ENCODE results near the gene DGKZ.

DGKZ gene

GRCh38 chr11:46393759-46394158, 46.5 kb downstream of the DGKZ start:
- Histone ChIP-seq H3K27ac (ENCODE audit: low read depth, low read length, poor library complexity, severe bottlenecking) (no peak overlapping the region), H4K20me1 (ENCODE audit: insufficient read depth, low read length) (no peaks in the 10 kb centered on the region), H2AFZ (ENCODE audit: low read length) (no peak overlapping the region), H3K4me1 (ENCODE audit: insufficient read depth, low read length, severe bottlenecking) (peaks cover 24% of the 10 kb centered on the region), H3K4me2 (ENCODE audit: low read length) (no peak overlapping the region), H3K79me2 (ENCODE audit: insufficient read depth, low read length) (no peaks in the 10 kb centered on the region), H3K4me3 (ENCODE audit: low read depth, low read length, poor library complexity, severe bottlenecking) (no peak overlapping the region), H3F3A (ENCODE audit: insufficient read depth, low read length) (no peaks in the 10 kb centered on the region), H3K9me3 (ENCODE audit: low read length) (no peaks in the 10 kb centered on the region), H3K27me3 (ENCODE audit: insufficient read depth, low read length) (peaks cover 4% of the 10 kb centered on the region; the same call in 1 of the 2 replicates), H3K9me2 (ENCODE audit: low read depth, low read length) (no peaks in the 10 kb centered on the region), H3K9ac (ENCODE audit: low read length) (no peak overlapping the region), H3K36me3 (ENCODE audit: insufficient read depth, low read length) (peaks cover 7% of the 10 kb centered on the region)
- TF ChIP-seq CTCF (IDR thresholded peaks at IDR 0.05; ENCODE audit: low read length), result no peak
- no peak for TF ChIP-seq EZH2 (IDR thresholded peaks at IDR 0.05; ENCODE audit: borderline replicate concordance, low read length)

DNA sequence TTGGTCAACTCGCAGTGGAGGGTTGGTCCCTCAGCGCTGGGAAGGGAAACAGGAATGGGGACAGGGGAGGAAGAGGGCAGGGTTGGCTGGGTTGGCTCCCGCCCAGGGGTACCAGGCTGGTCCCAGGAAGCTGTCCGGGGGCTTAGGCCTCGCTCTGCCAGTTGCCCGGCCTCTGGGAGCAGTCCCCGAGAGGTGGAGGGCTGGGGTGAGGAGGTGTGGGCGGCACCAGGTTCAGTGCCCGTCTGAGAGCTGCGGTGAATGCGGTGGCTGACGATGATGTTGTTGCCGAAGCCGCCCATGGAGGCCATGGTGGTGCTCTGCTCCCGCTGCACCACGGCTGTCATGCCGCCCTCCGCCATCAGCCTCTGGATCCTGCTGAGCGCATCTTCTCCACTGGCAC, 50.3 kb downstream of the DGKZ start:
- Histone ChIP-seq H3K79me2 (ENCODE audit: insufficient read depth, low read length) (no peaks in the 10 kb centered on the region), H3K9ac (ENCODE audit: low read length) (no peak overlapping the region), H3K4me3 (ENCODE audit: low read depth, low read length, poor library complexity, severe bottlenecking) (no peak overlapping the region), H3K36me3 (ENCODE audit: insufficient read depth, low read length) (peaks cover 7% of the 10 kb centered on the region), H2AFZ (ENCODE audit: low read length) (no peak overlapping the region), H3F3A (ENCODE audit: insufficient read depth, low read length) (no peaks in the 10 kb centered on the region), H3K9me2 (ENCODE audit: low read depth, low read length) (no peaks in the 10 kb centered on the region), H3K4me1 (ENCODE audit: insufficient read depth, low read length, severe bottlenecking) (peaks cover 5% of the 10 kb centered on the region), H3K9me3 (ENCODE audit: low read length) (no peaks in the 10 kb centered on the region), H3K27me3 (ENCODE audit: insufficient read depth, low read length) (no peaks in the 10 kb centered on the region), H4K20me1 (ENCODE audit: insufficient read depth, low read length) (no peaks in the 10 kb centered on the region), H3K27ac (ENCODE audit: low read depth, low read length, poor library complexity, severe bottlenecking) (no peak overlapping the region), H3K4me2 (ENCODE audit: low read length) (no peak overlapping the region)
- no peak for TF ChIP-seq CTCF (IDR thresholded peaks at IDR 0.05; ENCODE audit: low read length)
- no peak for TF ChIP-seq EZH2 (IDR thresholded peaks at IDR 0.05; ENCODE audit: borderline replicate concordance, low read length)

DNA sequence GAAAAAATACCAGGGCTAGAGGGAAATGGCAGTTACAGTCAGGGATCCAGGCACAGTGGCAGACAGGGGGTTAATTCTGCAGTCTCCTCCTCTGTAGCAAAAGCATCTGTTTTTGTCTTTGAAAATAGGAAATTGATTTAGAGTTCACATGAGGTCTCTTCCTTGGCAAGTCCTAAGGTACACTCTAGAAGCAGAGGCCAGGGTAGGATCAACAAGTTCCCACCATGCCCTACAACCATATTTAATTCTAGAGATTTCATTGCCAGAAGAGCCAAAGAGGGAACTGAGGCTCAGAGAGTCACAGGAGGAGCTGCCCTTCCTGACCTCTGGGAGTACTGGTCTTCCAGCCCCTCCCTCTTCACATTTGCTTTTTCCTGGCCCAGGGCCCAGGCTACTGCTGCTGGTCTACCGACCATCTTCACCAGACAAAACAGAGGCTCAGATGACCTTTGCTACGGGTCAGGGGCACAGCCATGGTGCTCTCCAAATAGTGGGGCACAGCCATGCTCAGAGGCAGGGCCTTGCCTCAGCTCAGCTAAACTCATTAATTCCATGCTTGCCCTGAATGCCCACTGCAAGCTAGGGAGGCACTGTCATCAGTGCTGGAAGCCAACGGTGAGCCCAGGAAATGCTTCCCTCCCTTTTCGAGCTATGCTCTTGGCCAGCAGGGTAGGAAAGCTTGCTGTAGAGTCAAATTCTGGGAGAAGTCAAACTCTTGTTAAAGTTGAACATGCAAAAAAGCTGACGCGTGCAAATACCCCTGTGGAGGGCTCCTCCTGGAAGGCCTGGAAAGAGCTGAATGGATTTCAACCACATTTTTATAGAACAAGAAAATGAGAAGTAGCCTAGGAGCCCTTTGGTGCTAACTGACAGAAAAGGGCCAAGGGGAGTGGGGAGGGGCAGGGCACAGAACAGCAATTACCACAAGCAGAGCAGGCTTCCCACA, 56.0 kb downstream of the DGKZ start:
- H3K9me2 ChIP-seq (ENCODE audit: low read depth, low read length), result no peaks in the 10 kb centered on the region
- no peak overlapping the region for H3K4me2 ChIP-seq (ENCODE audit: low read length)
- H3K27ac ChIP-seq (ENCODE audit: low read depth, low read length, poor library complexity, severe bottlenecking), result no peak overlapping the region
- no peaks in the 10 kb centered on the region for H3K79me2 ChIP-seq (ENCODE audit: insufficient read depth, low read length)
- H3K27me3 ChIP-seq (ENCODE audit: insufficient read depth, low read length), result no peaks in the 10 kb centered on the region
- no peak overlapping the region for H2AFZ ChIP-seq (ENCODE audit: low read length)
- no peaks in the 10 kb centered on the region for H3F3A ChIP-seq (ENCODE audit: insufficient read depth, low read length)
- no peak overlapping the region for H3K9ac ChIP-seq (ENCODE audit: low read length)
- H3K4me1 ChIP-seq (ENCODE audit: insufficient read depth, low read length, severe bottlenecking), result no peaks in the 10 kb centered on the region
- no peak for TF ChIP-seq CTCF (IDR thresholded peaks at IDR 0.05; ENCODE audit: low read length)
- TF ChIP-seq EZH2 (IDR thresholded peaks at IDR 0.05; ENCODE audit: borderline replicate concordance, low read length), result no peak
- no peaks in the 10 kb centered on the region for H3K9me3 ChIP-seq (ENCODE audit: low read length)
- H3K36me3 ChIP-seq (ENCODE audit: insufficient read depth, low read length), result peaks cover 18% of the 10 kb centered on the region; the same call in 1 of the 2 replicates
- no peak overlapping the region for H3K4me3 ChIP-seq (ENCODE audit: low read depth, low read length, poor library complexity, severe bottlenecking)
- H4K20me1 ChIP-seq (ENCODE audit: insufficient read depth, low read length), result no peaks in the 10 kb centered on the region
